Sciatic nerve (tissue), 1 donor: ENCODE results near the gene MAN2B2. TPM values are rescaled to one million over a fixed set of nuclear protein-coding genes. Genes with fewer than 3 reads are reported as not detected.

Source experiments
- total RNA-seq: library from RNA; stranded (reverse); fragmentation: NEBNext Ultra II Directional; extraction: Animal tissue kit (Norgen Biotek cat#: 25700); gene quantifications from one replicate; pipeline ENCODE4 v1.2.1, GENCODE V29; 2021
- donor health status: DM: no; HTN: no; CAD: no.

Gene MAN2B2
- total RNA-seq, 1 donor from 2014 or later: 27.2 TPM

Other genes with a start within 250 kb of the MAN2B2 start
- 0.58 TPM for gene PPP2R2C, start 102.6 kb upstream of the MAN2B2 start, total RNA-seq
- gene MRFAP1, start 65.5 kb downstream of the MAN2B2 start, total RNA-seq: 276 TPM
- gene S100P, start 118.7 kb downstream of the MAN2B2 start, total RNA-seq: 6.3 TPM
- gene MRFAP1L1, start 134.7 kb downstream of the MAN2B2 start, total RNA-seq: 46.0 TPM
- 9.7 TPM for gene BLOC1S4, start 141.0 kb downstream of the MAN2B2 start, total RNA-seq
- 46.7 TPM for gene KIAA0232, start 207.5 kb downstream of the MAN2B2 start, total RNA-seq